ENCODE measurements around the gene FADS1.

DNA sequence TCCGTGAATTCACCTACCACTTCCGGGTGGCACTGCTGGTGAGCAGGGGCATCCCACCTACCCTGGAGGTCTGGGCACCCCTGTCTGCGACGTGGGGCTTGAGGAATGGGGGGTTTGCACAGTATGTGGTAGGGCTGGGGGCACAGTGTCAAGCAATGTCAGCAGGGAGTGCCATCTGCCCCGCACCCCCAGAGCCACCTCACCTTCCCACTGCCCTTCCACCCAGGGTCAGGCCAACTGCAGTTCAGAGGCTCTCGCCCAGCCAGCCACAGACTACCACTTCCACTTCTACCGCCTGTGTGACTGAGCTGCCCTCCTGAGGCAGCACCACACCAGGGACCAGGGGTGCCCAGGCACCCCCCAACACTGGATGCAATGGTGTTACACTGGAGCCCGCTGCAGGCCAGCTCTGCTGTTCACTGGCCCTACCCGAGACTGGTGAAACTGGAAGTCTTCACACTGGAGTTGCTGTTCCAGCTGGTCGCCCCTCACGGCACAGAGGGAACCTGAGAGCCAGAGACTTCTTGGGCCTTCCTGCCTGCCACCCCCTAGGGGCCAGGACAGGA is 30.9 kb downstream of the FADS1 start:
- TF ChIP-seq, protein P1, sequence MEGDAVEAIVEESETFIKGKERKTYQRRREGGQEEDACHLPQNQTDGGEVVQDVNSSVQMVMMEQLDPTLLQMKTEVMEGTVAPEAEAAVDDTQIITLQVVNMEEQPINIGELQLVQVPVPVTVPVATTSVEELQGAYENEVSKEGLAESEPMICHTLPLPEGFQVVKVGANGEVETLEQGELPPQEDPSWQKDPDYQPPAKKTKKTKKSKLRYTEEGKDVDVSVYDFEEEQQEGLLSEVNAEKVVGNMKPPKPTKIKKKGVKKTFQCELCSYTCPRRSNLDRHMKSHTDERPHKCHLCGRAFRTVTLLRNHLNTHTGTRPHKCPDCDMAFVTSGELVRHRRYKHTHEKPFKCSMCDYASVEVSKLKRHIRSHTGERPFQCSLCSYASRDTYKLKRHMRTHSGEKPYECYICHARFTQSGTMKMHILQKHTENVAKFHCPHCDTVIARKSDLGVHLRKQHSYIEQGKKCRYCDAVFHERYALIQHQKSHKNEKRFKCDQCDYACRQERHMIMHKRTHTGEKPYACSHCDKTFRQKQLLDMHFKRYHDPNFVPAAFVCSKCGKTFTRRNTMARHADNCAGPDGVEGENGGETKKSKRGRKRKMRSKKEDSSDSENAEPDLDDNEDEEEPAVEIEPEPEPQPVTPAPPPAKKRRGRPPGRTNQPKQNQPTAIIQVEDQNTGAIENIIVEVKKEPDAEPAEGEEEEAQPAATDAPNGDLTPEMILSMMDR (conservative IDR thresholded peaks at IDR 0.05): no peak
- no peak for TF ChIP-seq EZH2 (IDR thresholded peaks at IDR 0.05; ENCODE audit: low read depth)

All from PC-9 (cell line).